SJCRH30 (cell line): ENCODE data around the gene TPST1. TPM values are rescaled to one million over a fixed set of nuclear protein-coding genes. Genes with fewer than 3 reads are reported as not detected.
"Not testable (repeated sequence)": the region's sequence is repeated elsewhere in the genome, so short reads cannot be mapped to it uniquely, and the experiment has no call there.

Source experiments
- DNase-seq, 2 experiments: peaks; one replicate each; pipeline ENCODE4 v3.0.0-alpha.2; 2015 to 2020
- H3K27ac ChIP-seq: fragments of 250-450 bp; sonication (Bioruptor Pico); 2 replicates; pipeline ENCODE4 v1.5.1; 2020; ENCODE audit warnings: mild to moderate bottlenecking, moderate library complexity
- H3K27me3 ChIP-seq: fragments of 250-450 bp; sonication (Bioruptor Pico); 2 replicates; pipeline ENCODE4 v1.5.1; 2020; ENCODE audit warnings: mild to moderate bottlenecking, moderate library complexity
- H3K36me3 ChIP-seq: fragments of 250-450 bp; sonication (Bioruptor Pico); 2 replicates; pipeline ENCODE4 v1.5.1; 2020; ENCODE audit warnings: mild to moderate bottlenecking, moderate library complexity
- H3K4me1 ChIP-seq: fragments of 250-450 bp; sonication (Bioruptor Pico); 2 replicates; pipeline ENCODE4 v1.5.1; 2020; ENCODE audit warnings: mild to moderate bottlenecking, moderate library complexity
- H3K4me3 ChIP-seq: fragments of 250-450 bp; sonication (Bioruptor Pico); 2 replicates; pipeline ENCODE4 v1.5.1; 2020; ENCODE audit warnings: mild to moderate bottlenecking, moderate library complexity
- H3K9me3 ChIP-seq: fragments of 250-450 bp; sonication (Bioruptor Pico); replicated peaks from 2 replicates; pipeline ENCODE4 v1.5.1; 2020; ENCODE audit warnings: mild to moderate bottlenecking, moderate library complexity
- total RNA-seq: library from RNA; depleted of rRNA; stranded (reverse); fragments of >200 nt; shearing (Covaris generic); gene quantifications from 2 replicates; pipeline ENCODE4 v1.2.3, GENCODE V29; 2014

Gene TPST1
- total RNA-seq, 1 experiment from 2014 or later: 62.1 TPM

- no peak for DNase-seq
Measured at GRCh38 chr7:66335318-66335717, 130.2 kb downstream of the TPST1 start.

GRCh38 chr7:66336760-66337159 is 131.6 kb downstream of the TPST1 start:
- Histone ChIP-seq H3K27ac (no peak overlapping the region), H3K36me3 (no peaks in the 10 kb centered on the region), H3K27me3 (no peaks in the 10 kb centered on the region), H3K9me3 (peaks cover 8% of the 10 kb centered on the region), H3K4me1 (no peaks in the 10 kb centered on the region), H3K4me3 (no peak overlapping the region)
- DNase-seq: no peak

More at GRCh38 chr7:66335318-66335717, 130.2 kb downstream of the TPST1 start:
- H3K4me1 ChIP-seq: no peaks in the 10 kb centered on the region; the same call in 1 of the 2 replicates
- no peak overlapping the region for H3K4me3 ChIP-seq
- peaks cover 8% of the 10 kb centered on the region for H3K9me3 ChIP-seq
- no peaks in the 10 kb centered on the region for H3K27me3 ChIP-seq
- H3K36me3 ChIP-seq: no peaks in the 10 kb centered on the region
- no peak overlapping the region for H3K27ac ChIP-seq

GRCh38 chr7:66339141-66339540 is 134.0 kb downstream of the TPST1 start:
- no peaks in the 10 kb centered on the region for H3K4me1 ChIP-seq
- H3K27me3 ChIP-seq: no peaks in the 10 kb centered on the region
- DNase-seq: no peak
- no peaks in the 10 kb centered on the region for H3K36me3 ChIP-seq
- H3K9me3 ChIP-seq: peaks cover 8% of the 10 kb centered on the region
- H3K4me3 ChIP-seq: no peak overlapping the region
- H3K27ac ChIP-seq: no peak overlapping the region

- no peaks in the 10 kb centered on the region for H3K27me3 ChIP-seq
- H3K27ac ChIP-seq: no peak overlapping the region
- H3K36me3 ChIP-seq: no peaks in the 10 kb centered on the region
- H3K4me3 ChIP-seq: no peak overlapping the region
- no peak for DNase-seq
- H3K9me3 ChIP-seq: no peaks in the 10 kb centered on the region; the same call in 1 of the 2 replicates
- H3K4me1 ChIP-seq: no peaks in the 10 kb centered on the region
Measured at GRCh38 chr7:66344166-66344565, 139.0 kb downstream of the TPST1 start.

- Histone ChIP-seq H3K27me3 (no peaks in the 10 kb centered on the region), H3K4me3 (no peak overlapping the region), H3K36me3 (no peaks in the 10 kb centered on the region), H3K27ac (no peak overlapping the region), H3K9me3 (no peaks in the 10 kb centered on the region), H3K4me1 (no peaks in the 10 kb centered on the region)
- no peak for DNase-seq
Measured at GRCh38 chr7:66348531-66348930, 143.4 kb downstream of the TPST1 start.

- Histone ChIP-seq H3K4me3 (no peak overlapping the region), H3K27me3 (no peaks in the 10 kb centered on the region), H3K27ac (no peak overlapping the region), H3K9me3 (no peaks in the 10 kb centered on the region), H3K36me3 (no peaks in the 10 kb centered on the region), H3K4me1 (no peaks in the 10 kb centered on the region)
- DNase-seq: no peak
Measured at GRCh38 chr7:66348959-66349358, 143.8 kb downstream of the TPST1 start.

- Histone ChIP-seq H3K9me3 (no peaks in the 10 kb centered on the region), H3K36me3 (no peaks in the 10 kb centered on the region), H3K27ac (no peak overlapping the region), H3K27me3 (no peaks in the 10 kb centered on the region), H3K4me3 (no peak overlapping the region), H3K4me1 (no peaks in the 10 kb centered on the region; the same call in 1 of the 2 replicates)
- no peak for DNase-seq
Measured at GRCh38 chr7:66352071-66352470, 146.9 kb downstream of the TPST1 start.

- no peak for DNase-seq
- Histone ChIP-seq H3K36me3 (peaks cover 2% of the 10 kb centered on the region; the same call in 1 of the 2 replicates), H3K27ac (no peak overlapping the region), H3K27me3 (no peaks in the 10 kb centered on the region), H3K9me3 (no peaks in the 10 kb centered on the region), H3K4me3 (no peak overlapping the region), H3K4me1 (no peaks in the 10 kb centered on the region; the same call in 1 of the 2 replicates)
Measured at GRCh38 chr7:66353547-66353946, 148.4 kb downstream of the TPST1 start.

- H3K27ac ChIP-seq: no peak overlapping the region
- H3K36me3 ChIP-seq: peaks cover 2% of the 10 kb centered on the region; the same call in 1 of the 2 replicates
- H3K4me1 ChIP-seq: no peaks in the 10 kb centered on the region; the same call in 1 of the 2 replicates
- H3K27me3 ChIP-seq: no peaks in the 10 kb centered on the region
- DNase-seq: no peak
- H3K4me3 ChIP-seq: no peak overlapping the region
- H3K9me3 ChIP-seq: no peaks in the 10 kb centered on the region
Measured at GRCh38 chr7:66355756-66356155, 150.6 kb downstream of the TPST1 start.

- Histone ChIP-seq H3K9me3 (no peaks in the 10 kb centered on the region), H3K4me1 (no peaks in the 10 kb centered on the region; the same call in 1 of the 2 replicates), H3K36me3 (peaks cover 2% of the 10 kb centered on the region; the same call in 1 of the 2 replicates), H3K27ac (no peak overlapping the region), H3K27me3 (no peaks in the 10 kb centered on the region), H3K4me3 (no peak overlapping the region)
- peak in 1 of 2 experiments; percentile 13 for DNase-seq
Measured at GRCh38 chr7:66356277-66356721, 151.2 kb downstream of the TPST1 start.

- no peaks in the 10 kb centered on the region; the same call in 1 of the 2 replicates for H3K4me1 ChIP-seq
- H3K27ac ChIP-seq: no peak overlapping the region
- no peak for DNase-seq
- H3K9me3 ChIP-seq: no peaks in the 10 kb centered on the region
- H3K27me3 ChIP-seq: no peaks in the 10 kb centered on the region
- no peak overlapping the region for H3K4me3 ChIP-seq
- peaks cover 2% of the 10 kb centered on the region; the same call in 1 of the 2 replicates for H3K36me3 ChIP-seq
Measured at GRCh38 chr7:66357087-66357486, 152.0 kb downstream of the TPST1 start.

GRCh38 chr7:66359656-66360211 is 154.6 kb downstream of the TPST1 start:
- Histone ChIP-seq H3K27me3 (no peaks in the 10 kb centered on the region), H3K36me3 (peaks cover 2% of the 10 kb centered on the region), H3K27ac (no peak overlapping the region), H3K4me3 (no peak overlapping the region), H3K4me1 (no peaks in the 10 kb centered on the region; the same call in 1 of the 2 replicates), H3K9me3 (no peaks in the 10 kb centered on the region)
- no peak for DNase-seq

GRCh38 chr7:66362136-66362535 is 157.0 kb downstream of the TPST1 start:
- Histone ChIP-seq H3K9me3 (no peaks in the 10 kb centered on the region), H3K4me1 (no peaks in the 10 kb centered on the region), H3K27me3 (no peaks in the 10 kb centered on the region), H3K27ac (no peak overlapping the region), H3K4me3 (no peak overlapping the region), H3K36me3 (peaks cover 2% of the 10 kb centered on the region)
- DNase-seq: no peak

- no peak overlapping the region for H3K27ac ChIP-seq
- H3K27me3 ChIP-seq: no peaks in the 10 kb centered on the region
- no peaks in the 10 kb centered on the region; the same call in 1 of the 2 replicates for H3K36me3 ChIP-seq
- no peaks in the 10 kb centered on the region for H3K9me3 ChIP-seq
- no peaks in the 10 kb centered on the region for H3K4me1 ChIP-seq
- H3K4me3 ChIP-seq: no peak overlapping the region
- no peak for DNase-seq
Measured at GRCh38 chr7:66363635-66364034, 158.5 kb downstream of the TPST1 start.

- H3K4me1 ChIP-seq, H3K27me3 ChIP-seq, H3K4me3 ChIP-seq, H3K9me3 ChIP-seq, H3K27ac ChIP-seq, DNase-seq, H3K36me3 ChIP-seq: not testable (repeated sequence)
Measured at GRCh38 chr7:66365031-66365430, 159.9 kb downstream of the TPST1 start.
